Stimulated activated naive B cell treated with anti-CD40 and anti-IgM and Interleukin-4, amounts not matched to agents 10 μg/mL and 1 μg/mL and 100 μg/mL, for 72 hours (primary cell): ENCODE data around the gene TMEM271.
A peak's percentile ranks its signal among the peaks of the same experiment; 100 is the strongest.

Source experiments
- ATAC-seq, 2 donors: fragments of 150-1000 bp; cut with Tn5 transposase; replicated peaks; 2 replicates each; pipeline ENCODE4 v1.10.0; 2021; ENCODE audit warnings: moderate library complexity in 1 of 2
- DNase-seq: peaks from one replicate; pipeline ENCODE4 v3.0.0; 2021
- H3K27ac Mint-ChIP-seq: one replicate; pipeline ENCODE4 v1.8.0; 2022; ENCODE audit warnings: mild to moderate bottlenecking, mixed read lengths
- H3K27me3 Mint-ChIP-seq, 2 donors: one replicate each; pipeline ENCODE4 v1.8.0; 2022; ENCODE audit warnings: mixed read lengths in 2 of 2
- H3K36me3 Mint-ChIP-seq, 2 donors: one replicate each; pipeline ENCODE4 v1.8.0; 2022; ENCODE audit warnings: mixed read lengths in 2 of 2, mild to moderate bottlenecking in 1 of 2
- H3K4me1 Mint-ChIP-seq, 2 donors: one replicate each; pipeline ENCODE4 v1.8.0; 2022; ENCODE audit warnings: mixed read lengths in 2 of 2, mild to moderate bottlenecking in 1 of 2
- H3K4me3 Mint-ChIP-seq, 2 donors: one replicate each; pipeline ENCODE4 v1.8.0; 2022; ENCODE audit warnings: mild to moderate bottlenecking in 2 of 2, mixed read lengths in 2 of 2, moderate library complexity in 1 of 2
- H3K9me3 Mint-ChIP-seq, 2 donors: one replicate each; pipeline ENCODE4 v1.8.0; 2022; ENCODE audit warnings: mixed read lengths in 2 of 2, mild to moderate bottlenecking in 1 of 2

TMEM271 gene

DNA sequence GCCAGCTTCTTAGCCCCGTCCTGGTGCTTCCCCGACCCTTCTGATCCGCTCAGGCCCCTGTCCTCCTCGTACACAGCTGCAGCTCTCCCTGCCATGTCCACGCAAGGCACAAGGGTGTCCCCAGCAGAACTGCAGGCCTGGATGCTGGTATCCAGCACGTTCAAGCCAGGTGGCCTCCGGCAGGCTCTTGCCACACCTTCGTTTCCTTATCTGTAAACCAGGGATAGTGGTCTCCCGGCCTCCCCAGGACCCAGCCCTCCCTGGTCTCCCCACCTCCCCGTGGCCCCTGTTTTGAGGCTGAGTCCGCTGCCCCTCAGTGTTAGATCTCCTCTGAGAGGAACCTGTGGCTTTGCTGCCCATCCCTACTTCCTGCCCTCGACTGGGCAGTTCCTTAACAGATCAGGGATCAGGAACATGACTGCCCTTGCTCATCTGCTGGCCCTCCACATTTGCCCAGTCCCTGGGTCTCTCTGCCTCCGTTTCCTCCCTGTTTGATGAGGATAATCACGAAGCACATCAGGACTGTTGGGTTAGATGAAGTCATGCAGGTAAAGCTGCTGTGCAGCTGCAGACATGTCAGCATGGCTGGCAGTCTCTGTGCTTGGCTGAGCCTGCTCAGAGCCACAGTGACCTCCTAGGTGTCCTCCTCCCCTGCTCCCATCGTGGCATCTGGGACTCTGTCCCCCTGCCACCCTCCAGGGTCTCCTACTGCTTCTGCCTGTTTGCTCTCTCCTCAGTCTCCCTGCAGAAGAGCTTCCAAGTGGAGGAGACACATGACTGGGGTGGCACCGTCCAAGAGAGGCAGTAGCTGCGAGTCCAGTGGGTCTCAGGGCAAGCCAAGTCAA, 44.2 kb downstream of the TMEM271 start:
- Mint-ChIP-seq H3K4me1 (peaks cover 3 to 5% of the 10 kb centered on the region in 2 donors), H3K4me3 (no peak overlapping the region), H3K27ac (no peak overlapping the region), H3K9me3 (peaks cover 7 to 8% of the 10 kb centered on the region in 2 donors), H3K36me3 (peaks cover 71 to 92% of the 10 kb centered on the region in 2 donors), H3K27me3 (no peaks in the 10 kb centered on the region)
- ATAC-seq (no peak), DNase-seq (no peak)

- Mint-ChIP-seq H3K4me1 (peaks cover 3 to 5% of the 10 kb centered on the region in 2 donors), H3K27me3 (no peaks in the 10 kb centered on the region), H3K4me3 (no peak overlapping the region), H3K9me3 (peaks cover 7 to 8% of the 10 kb centered on the region in 2 donors), H3K36me3 (peaks cover 70 to 91% of the 10 kb centered on the region in 2 donors), H3K27ac (no peak overlapping the region)
- no peak for DNase-seq
- no peak for ATAC-seq
Observed at GRCh38 chr4:531076-531475, 45.0 kb downstream of the TMEM271 start.

GRCh38 chr4:530017-530781, 45.9 kb downstream of the TMEM271 start:
- Mint-ChIP-seq H3K4me3 (no peak overlapping the region), H3K27ac (no peak overlapping the region), H3K9me3 (peaks cover 7 to 8% of the 10 kb centered on the region in 2 donors), H3K27me3 (no peaks in the 10 kb centered on the region), H3K36me3 (peaks cover 72 to 92% of the 10 kb centered on the region in 2 donors), H3K4me1 (peaks cover 3 to 5% of the 10 kb centered on the region in 2 donors)
- no peak for ATAC-seq
- no peak for DNase-seq

DNA sequence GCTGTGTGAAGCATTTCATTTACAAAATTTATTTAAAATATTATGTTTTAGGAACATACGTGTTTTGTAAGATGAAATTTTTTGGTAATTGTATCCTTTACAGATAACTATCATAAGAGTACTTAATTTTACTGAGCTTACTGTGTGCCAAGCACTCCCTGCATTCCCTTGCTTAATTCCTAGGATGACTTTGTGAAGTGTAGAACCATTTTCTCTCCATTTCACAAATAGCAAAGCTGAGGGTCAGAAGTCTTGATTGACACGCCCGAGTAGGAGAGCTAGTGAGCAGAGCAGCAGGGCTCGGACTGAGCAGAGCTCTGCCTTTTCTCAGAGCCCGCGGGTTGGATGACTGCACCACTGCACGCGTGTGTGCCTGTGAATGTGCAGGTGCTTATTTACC, 46.5 kb downstream of the TMEM271 start:
- H3K27ac Mint-ChIP-seq = no peak overlapping the region
- peaks cover 3 to 5% of the 10 kb centered on the region in 2 donors for H3K4me1 Mint-ChIP-seq
- H3K4me3 Mint-ChIP-seq = no peak overlapping the region
- ATAC-seq (no peak), DNase-seq (no peak)
- H3K9me3 Mint-ChIP-seq = peaks cover 7% of the 10 kb centered on the region in 2 donors
- peaks cover 73 to 93% of the 10 kb centered on the region in 2 donors for H3K36me3 Mint-ChIP-seq
- no peaks in the 10 kb centered on the region for H3K27me3 Mint-ChIP-seq

- no peak overlapping the region for H3K27ac Mint-ChIP-seq
- ATAC-seq (no peak), DNase-seq (no peak)
- peaks cover 3 to 5% of the 10 kb centered on the region in 2 donors for H3K4me1 Mint-ChIP-seq
- H3K9me3 Mint-ChIP-seq = peaks cover 6 to 7% of the 10 kb centered on the region in 2 donors
- no peaks in the 10 kb centered on the region for H3K27me3 Mint-ChIP-seq
- H3K36me3 Mint-ChIP-seq = peaks cover 76 to 93% of the 10 kb centered on the region in 2 donors
- no peak overlapping the region for H3K4me3 Mint-ChIP-seq
Observed at GRCh38 chr4:528835-529234, 47.3 kb downstream of the TMEM271 start.

- DNase-seq = no peak
- no peaks in the 10 kb centered on the region for H3K27me3 Mint-ChIP-seq
- peaks cover 80 to 93% of the 10 kb centered on the region in 2 donors for H3K36me3 Mint-ChIP-seq
- H3K4me3 Mint-ChIP-seq = no peak overlapping the region
- H3K27ac Mint-ChIP-seq = peak overlapping the region; percentile 42
- no peak for ATAC-seq
- H3K9me3 Mint-ChIP-seq = peaks cover 6 to 7% of the 10 kb centered on the region in 2 donors
- H3K4me1 Mint-ChIP-seq = peaks cover 3 to 5% of the 10 kb centered on the region in 2 donors
Observed at GRCh38 chr4:528296-528695, 47.8 kb downstream of the TMEM271 start.

DNA sequence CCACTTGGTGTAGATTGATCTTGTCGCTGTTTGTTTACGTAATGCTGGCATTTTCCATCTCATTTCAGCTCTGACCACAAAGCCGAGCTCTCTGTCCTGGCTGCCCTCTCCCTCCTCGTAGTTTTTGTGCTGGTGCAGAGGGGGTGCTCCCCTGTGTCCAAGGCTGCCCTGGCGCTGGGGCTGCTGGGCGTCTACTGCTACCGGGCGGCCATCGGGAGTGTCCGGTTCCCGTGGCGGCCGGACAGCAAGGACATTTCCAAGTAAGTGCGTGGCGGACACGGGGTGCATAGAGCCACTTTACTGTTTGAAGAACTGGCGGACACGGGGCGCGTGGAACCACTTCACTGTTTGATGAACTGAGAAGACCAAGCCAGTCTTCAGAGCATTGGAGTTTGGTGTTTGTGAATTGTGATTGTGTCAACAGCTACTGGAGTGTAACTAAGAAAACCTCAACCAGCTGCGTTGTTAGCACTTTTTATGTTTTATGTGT, 49.1 kb downstream of the TMEM271 start:
- Mint-ChIP-seq H3K36me3 (peaks cover 78 to 95% of the 10 kb centered on the region in 2 donors), H3K9me3 (no peaks in the 10 kb centered on the region), H3K4me3 (no peak overlapping the region), H3K27ac (peak overlapping the region; percentile 25), H3K27me3 (no peaks in the 10 kb centered on the region), H3K4me1 (no peaks in the 10 kb centered on the region)
- DNase-seq = no peak
- no peak for ATAC-seq

GRCh38 chr4:526189-526909, 49.7 kb downstream of the TMEM271 start:
- Mint-ChIP-seq H3K4me1 (no peaks in the 10 kb centered on the region), H3K36me3 (peaks cover 79 to 94% of the 10 kb centered on the region in 2 donors), H3K4me3 (no peak overlapping the region), H3K9me3 (no peaks in the 10 kb centered on the region), H3K27ac (no peak overlapping the region), H3K27me3 (no peaks in the 10 kb centered on the region)
- no peak for ATAC-seq
- DNase-seq = no peak

GRCh38 chr4:525660-526059, 50.4 kb downstream of the TMEM271 start:
- no peak for DNase-seq
- ATAC-seq = no peak
- Mint-ChIP-seq H3K4me3 (no peak overlapping the region), H3K36me3 (peaks cover 74 to 93% of the 10 kb centered on the region in 2 donors), H3K27me3 (no peaks in the 10 kb centered on the region), H3K4me1 (no peaks in the 10 kb centered on the region), H3K27ac (no peak overlapping the region), H3K9me3 (no peaks in the 10 kb centered on the region)

DNA sequence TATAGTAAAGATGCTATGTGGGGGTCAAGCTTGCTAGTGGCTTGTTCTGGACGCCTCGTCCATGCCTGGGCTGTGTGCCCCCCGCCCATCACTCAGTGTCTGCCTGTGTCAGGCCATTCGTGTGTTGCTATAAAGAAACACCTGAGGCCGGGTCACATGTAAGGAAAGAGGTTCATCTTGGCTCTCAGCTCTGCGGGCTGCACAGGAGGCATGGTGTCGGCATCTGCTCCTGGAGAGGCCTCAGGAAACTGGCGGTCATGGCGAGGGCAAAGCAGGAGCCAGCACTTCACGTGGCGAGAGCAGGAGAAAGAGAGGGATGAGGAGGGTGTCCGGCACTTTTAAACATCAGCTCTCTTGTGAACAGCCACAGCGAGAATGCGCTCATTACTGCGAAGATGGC, 51.9 kb downstream of the TMEM271 start:
- H3K27me3 Mint-ChIP-seq = no peaks in the 10 kb centered on the region
- H3K9me3 Mint-ChIP-seq = no peaks in the 10 kb centered on the region
- H3K4me3 Mint-ChIP-seq = no peak overlapping the region
- ATAC-seq (no peak), DNase-seq (no peak)
- H3K36me3 Mint-ChIP-seq = peaks cover 76 to 91% of the 10 kb centered on the region in 2 donors
- H3K4me1 Mint-ChIP-seq = no peaks in the 10 kb centered on the region
- no peak overlapping the region for H3K27ac Mint-ChIP-seq
